ENCODE data around the gene WNK4.

The WNK4 gene

GRCh38 chr17:42778570-42778969 is 1.8 kb upstream of the WNK4 start:
- H3K36me3 ChIP-seq (ENCODE audit: insufficient read depth), result no peaks in the 10 kb centered on the region; the same call in 1 of the 2 replicates
- H3K79me2 ChIP-seq (ENCODE audit: insufficient read depth, low read depth), result peaks cover 4% of the 10 kb centered on the region; the same call in 1 of the 2 replicates
- H3K27ac ChIP-seq, result no peak overlapping the region
- peaks cover 23% of the 10 kb centered on the region for H3K27me3 ChIP-seq (ENCODE audit: insufficient read depth, low read depth)
- no peak overlapping the region for H3K9ac ChIP-seq
- H3K4me2 ChIP-seq, result no peak overlapping the region
- no peak overlapping the region for H2AFZ ChIP-seq (ENCODE audit: low read depth)
- no peak for TF ChIP-seq CTCF (conservative IDR thresholded peaks at IDR 0.05; ENCODE audit: low read depth, low read length)
- H3K4me1 ChIP-seq (ENCODE audit: low read depth, poor library complexity, severe bottlenecking), result peaks cover 23% of the 10 kb centered on the region
- H4K20me1 ChIP-seq (ENCODE audit: insufficient read depth), result no peaks in the 10 kb centered on the region
- no peak overlapping the region for H3K4me3 ChIP-seq (IDR thresholded peaks at IDR 0.05; ENCODE audit: insufficient read depth, low read depth, low read length)

GRCh38 chr17:42779304-42779935 is 990 bp upstream of the WNK4 start:
- Histone ChIP-seq H3K27me3 (ENCODE audit: insufficient read depth, low read depth) (peaks cover 31% of the 10 kb centered on the region), H4K20me1 (ENCODE audit: insufficient read depth) (no peaks in the 10 kb centered on the region), H3K36me3 (ENCODE audit: insufficient read depth) (no peaks in the 10 kb centered on the region; the same call in 1 of the 2 replicates), H2AFZ (ENCODE audit: low read depth) (no peak overlapping the region), H3K4me1 (ENCODE audit: low read depth, poor library complexity, severe bottlenecking) (peaks cover 17% of the 10 kb centered on the region), H3K4me2 (no peak overlapping the region), H3K79me2 (ENCODE audit: insufficient read depth, low read depth) (no peaks in the 10 kb centered on the region), H3K9ac (no peak overlapping the region), H3K4me3 (IDR thresholded peaks at IDR 0.05; ENCODE audit: insufficient read depth, low read depth, low read length) (no peak overlapping the region), H3K27ac (no peak overlapping the region)
- no peak for TF ChIP-seq CTCF (conservative IDR thresholded peaks at IDR 0.05; ENCODE audit: low read depth, low read length)

GRCh38 chr17:42780851-42781638 is 635 bp downstream of the WNK4 start:
- Histone ChIP-seq H3K27ac (no peak overlapping the region), H3K4me3 (IDR thresholded peaks at IDR 0.05; ENCODE audit: insufficient read depth, low read depth, low read length) (no peak overlapping the region), H3K4me2 (no peak overlapping the region)

GRCh38 chr17:42781639-42782165 is 1.3 kb downstream of the WNK4 start:
- Histone ChIP-seq H3K9ac (no peak overlapping the region), H3K79me2 (ENCODE audit: insufficient read depth, low read depth) (no peaks in the 10 kb centered on the region), H3K36me3 (ENCODE audit: insufficient read depth) (no peaks in the 10 kb centered on the region; the same call in 1 of the 2 replicates), H3K4me3 (IDR thresholded peaks at IDR 0.05; ENCODE audit: insufficient read depth, low read depth, low read length) (no peak overlapping the region), H4K20me1 (ENCODE audit: insufficient read depth) (no peaks in the 10 kb centered on the region), H3K27ac (no peak overlapping the region), H2AFZ (ENCODE audit: low read depth) (no peak overlapping the region), H3K27me3 (ENCODE audit: insufficient read depth, low read depth) (peaks cover 51% of the 10 kb centered on the region), H3K4me2 (no peak overlapping the region), H3K4me1 (ENCODE audit: low read depth, poor library complexity, severe bottlenecking) (no peaks in the 10 kb centered on the region)
- TF ChIP-seq CTCF (conservative IDR thresholded peaks at IDR 0.05; ENCODE audit: low read depth, low read length), result no peak

More at GRCh38 chr17:42780851-42781638, 635 bp downstream of the WNK4 start:
- H4K20me1 ChIP-seq (ENCODE audit: insufficient read depth), result no peaks in the 10 kb centered on the region
- H3K4me1 ChIP-seq (ENCODE audit: low read depth, poor library complexity, severe bottlenecking), result peaks cover 2% of the 10 kb centered on the region
- peaks cover 47% of the 10 kb centered on the region for H3K27me3 ChIP-seq (ENCODE audit: insufficient read depth, low read depth)
- H3K79me2 ChIP-seq (ENCODE audit: insufficient read depth, low read depth), result no peaks in the 10 kb centered on the region
- no peak overlapping the region for H2AFZ ChIP-seq (ENCODE audit: low read depth)
- no peak overlapping the region for H3K9ac ChIP-seq
- no peak for TF ChIP-seq CTCF (conservative IDR thresholded peaks at IDR 0.05; ENCODE audit: low read depth, low read length)
- H3K36me3 ChIP-seq (ENCODE audit: insufficient read depth), result no peaks in the 10 kb centered on the region; the same call in 1 of the 2 replicates
